Right atrium auricular region (tissue), 2 donors: ENCODE measurements around the gene ALAS2. TPM values are rescaled to one million over a fixed set of nuclear protein-coding genes. Genes with fewer than 3 reads are reported as not detected.

Experiments used
- DNase-seq: peaks from one replicate; pipeline ENCODE4 v3.0.0-alpha.2; 2019; ENCODE audit warnings: low spot score
- H3K27ac ChIP-seq, 2 donors: fragments of 200-600 bp; sonication (generic); 1 replicate in 1 of 2; 2 replicates in 1 of 2; pipeline ENCODE4 v1.5.1; 2016 to 2019
- H3K27me3 ChIP-seq, 2 donors: fragments of 200-600 bp; sonication (generic); one replicate each; pipeline versions ENCODE4 v1.5.1 to v1.6.0; 2017 to 2019
- H3K36me3 ChIP-seq: fragments of 200-600 bp; sonication (generic); one replicate; pipeline ENCODE4 v1.5.1; 2016
- H3K4me1 ChIP-seq, 2 donors: fragments of 200-600 bp; sonication (generic); one replicate each; pipeline versions ENCODE4 v1.5.1 to v1.6.0; 2017 to 2019
- H3K4me3 ChIP-seq, 2 donors: fragments of 200-600 bp; sonication (generic); 1 replicate in 1 of 2; 2 replicates in 1 of 2; pipeline ENCODE4 v1.5.1; 2017 to 2019; ENCODE audit warnings: mild to moderate bottlenecking in 1 of 2, moderate library complexity in 1 of 2
- H3K9me3 ChIP-seq, 2 donors: fragments of 200-600 bp; sonication (generic); one replicate each; pipeline ENCODE4 v1.5.1; 2019
- total RNA-seq, 2 donors: library from RNA; depleted of rRNA; stranded (reverse); fragments of >200 nt; gene quantifications; one replicate each; pipeline ENCODE4 v1.1.0, GENCODE V29; 2016
- TF ChIP-seq, protein P1 (sequence below), 2 donors: fragments of 200-600 bp; sonication (generic); IDR thresholded peaks; one replicate each; pipeline ENCODE4 v1.5.1; 2019; ENCODE audit warnings: antibody characterized with exemption in 2 of 2

The ALAS2 gene
- total RNA-seq, 2 donors from 2014 or later = 8.3 to 9.8 TPM

DNA sequence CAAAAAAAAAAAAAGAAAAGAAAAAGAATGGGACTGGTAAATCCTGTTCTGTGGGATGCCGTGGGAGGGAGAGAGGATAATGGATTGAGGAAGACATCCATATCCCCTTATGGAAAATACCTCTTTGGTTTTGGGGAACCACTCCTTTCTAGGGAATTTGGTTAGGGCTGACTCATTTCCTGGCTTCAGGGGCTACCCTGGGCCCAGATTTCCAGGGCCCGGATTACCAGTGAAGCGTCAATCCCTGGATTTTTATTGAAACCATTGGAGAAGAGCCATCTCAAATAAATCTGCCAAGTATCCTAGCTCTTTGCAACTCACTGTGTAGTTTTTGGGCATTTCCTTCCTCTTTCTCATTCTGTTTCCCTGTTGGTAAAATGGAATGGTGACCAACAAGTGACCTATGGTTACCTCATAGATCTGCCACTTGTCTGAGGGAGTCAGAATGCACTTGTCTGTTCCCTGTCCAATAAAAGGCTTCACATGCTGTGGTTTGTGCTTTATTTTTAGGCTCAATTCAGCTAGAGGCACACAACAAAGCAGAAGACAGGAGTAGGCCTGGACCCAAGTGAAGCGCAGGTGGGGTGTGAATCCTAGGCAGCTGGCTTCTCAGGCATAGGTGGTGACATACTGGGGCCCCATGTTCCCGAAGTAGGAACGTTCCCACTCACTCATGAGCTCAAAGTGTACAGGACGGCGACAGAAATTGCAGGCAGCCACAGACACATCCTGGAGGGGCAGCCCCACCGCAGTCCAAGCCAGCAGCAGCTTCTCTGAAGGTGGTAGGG is 22.0 kb downstream of the ALAS2 start:
- TF ChIP-seq, protein P1, sequence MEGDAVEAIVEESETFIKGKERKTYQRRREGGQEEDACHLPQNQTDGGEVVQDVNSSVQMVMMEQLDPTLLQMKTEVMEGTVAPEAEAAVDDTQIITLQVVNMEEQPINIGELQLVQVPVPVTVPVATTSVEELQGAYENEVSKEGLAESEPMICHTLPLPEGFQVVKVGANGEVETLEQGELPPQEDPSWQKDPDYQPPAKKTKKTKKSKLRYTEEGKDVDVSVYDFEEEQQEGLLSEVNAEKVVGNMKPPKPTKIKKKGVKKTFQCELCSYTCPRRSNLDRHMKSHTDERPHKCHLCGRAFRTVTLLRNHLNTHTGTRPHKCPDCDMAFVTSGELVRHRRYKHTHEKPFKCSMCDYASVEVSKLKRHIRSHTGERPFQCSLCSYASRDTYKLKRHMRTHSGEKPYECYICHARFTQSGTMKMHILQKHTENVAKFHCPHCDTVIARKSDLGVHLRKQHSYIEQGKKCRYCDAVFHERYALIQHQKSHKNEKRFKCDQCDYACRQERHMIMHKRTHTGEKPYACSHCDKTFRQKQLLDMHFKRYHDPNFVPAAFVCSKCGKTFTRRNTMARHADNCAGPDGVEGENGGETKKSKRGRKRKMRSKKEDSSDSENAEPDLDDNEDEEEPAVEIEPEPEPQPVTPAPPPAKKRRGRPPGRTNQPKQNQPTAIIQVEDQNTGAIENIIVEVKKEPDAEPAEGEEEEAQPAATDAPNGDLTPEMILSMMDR (IDR thresholded peaks at IDR 0.05) = no peak
- H3K36me3 ChIP-seq = peaks cover 10% of the 10 kb centered on the region
- H3K4me1 ChIP-seq = peaks cover 0 to 23% of the 10 kb centered on the region in 2 donors
- H3K4me3 ChIP-seq = no peak overlapping the region
- no peak for DNase-seq
- no peaks in the 10 kb centered on the region for H3K27me3 ChIP-seq
- peak overlapping the region; percentile 43 to 69 for H3K27ac ChIP-seq
- no peaks in the 10 kb centered on the region for H3K9me3 ChIP-seq

DNA sequence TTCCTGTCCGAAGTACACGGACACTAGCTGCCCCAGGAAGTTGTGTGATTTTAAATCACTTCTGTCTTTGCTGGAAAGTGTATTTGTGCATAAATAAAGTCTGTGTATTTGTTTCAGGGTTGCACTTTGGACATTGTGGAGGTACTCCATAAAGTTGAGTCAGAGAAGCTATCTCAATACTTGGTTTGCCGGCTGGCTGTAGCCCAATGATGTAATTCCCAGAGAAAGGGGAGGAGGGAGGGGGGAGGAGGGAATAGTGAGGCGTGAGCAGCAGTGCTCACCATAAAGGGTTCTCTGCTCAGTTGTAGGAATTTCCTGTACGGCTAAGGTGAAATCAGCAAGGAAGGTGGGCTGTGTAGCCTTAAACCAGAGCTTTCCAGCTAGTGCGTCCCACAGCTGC is 23.1 kb downstream of the ALAS2 start:
- Histone ChIP-seq H3K36me3 (peaks cover 12% of the 10 kb centered on the region), H3K4me1 (peaks cover 0 to 23% of the 10 kb centered on the region in 2 donors), H3K4me3 (no peak overlapping the region), H3K9me3 (no peaks in the 10 kb centered on the region), H3K27me3 (no peaks in the 10 kb centered on the region), H3K27ac (peak overlapping the region; percentile 43 to 69)
- TF ChIP-seq, protein P1 (IDR thresholded peaks at IDR 0.05) = no peak
- DNase-seq = peak; percentile 64

DNA sequence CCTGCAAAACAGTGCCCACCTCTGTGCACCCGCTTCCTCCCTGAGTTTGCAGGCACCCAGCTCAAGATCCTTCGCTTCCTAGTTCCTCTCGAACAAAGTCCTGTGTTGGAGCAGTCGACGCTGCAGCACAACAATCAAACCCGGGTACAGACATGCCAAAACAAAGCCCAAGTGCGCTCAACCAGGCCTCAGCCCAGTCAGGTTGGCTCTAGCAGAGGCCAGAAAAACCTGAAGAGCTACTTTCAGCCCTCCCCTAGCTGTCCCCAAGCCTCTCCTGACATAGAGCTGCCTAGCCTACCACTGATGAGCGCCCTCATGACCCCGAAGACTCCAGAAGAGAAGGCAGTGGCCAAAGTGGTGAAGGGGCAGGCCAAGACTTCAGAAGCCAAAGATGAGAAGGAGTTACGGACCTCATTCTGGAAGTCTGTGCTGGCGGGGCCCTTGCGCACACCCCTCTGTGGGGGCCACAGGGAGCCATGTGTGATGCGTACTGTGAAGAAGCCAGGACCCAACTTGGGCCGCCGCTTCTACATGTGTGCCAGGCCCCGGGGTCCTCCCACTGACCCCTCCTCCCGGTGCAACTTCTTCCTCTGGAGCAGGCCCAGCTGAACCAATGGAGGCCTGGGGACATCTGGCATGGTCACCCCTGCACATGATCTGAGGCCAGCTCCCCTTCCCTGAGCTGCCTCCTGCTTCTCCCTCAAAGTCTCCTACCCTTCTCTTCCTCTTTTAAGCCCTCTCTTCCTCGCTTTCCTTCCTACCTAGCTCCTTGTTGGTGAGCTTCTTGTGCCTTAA is 23.8 kb downstream of the ALAS2 start:
- peak overlapping the region; percentile 43 to 69 for H3K27ac ChIP-seq
- H3K9me3 ChIP-seq = no peaks in the 10 kb centered on the region
- peaks cover 12% of the 10 kb centered on the region for H3K36me3 ChIP-seq
- no peak for DNase-seq
- no peaks in the 10 kb centered on the region for H3K27me3 ChIP-seq
- H3K4me1 ChIP-seq = peaks cover 0 to 23% of the 10 kb centered on the region in 2 donors
- TF ChIP-seq, protein P1 (IDR thresholded peaks at IDR 0.05) = no peak
- no peak overlapping the region for H3K4me3 ChIP-seq

DNA sequence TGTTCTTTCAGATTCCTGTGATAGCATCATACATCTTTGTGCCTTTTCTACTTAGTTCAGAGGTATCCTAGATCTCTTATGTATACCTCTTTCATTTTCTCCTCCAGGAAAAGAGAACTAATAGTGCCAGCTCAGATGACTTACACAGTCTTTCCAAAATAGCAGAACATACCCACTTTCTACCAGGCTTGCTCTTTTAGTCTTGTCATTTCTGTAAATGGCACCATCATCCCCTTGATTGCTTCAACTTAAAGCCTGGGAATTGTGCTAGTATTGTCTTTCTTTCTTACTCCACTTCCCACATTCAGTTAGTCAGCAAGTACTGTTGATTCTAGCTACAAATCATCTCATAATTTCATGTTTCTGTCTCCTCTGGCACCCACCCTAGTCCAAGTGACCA is 25.5 kb downstream of the ALAS2 start:
- peaks cover 0 to 32% of the 10 kb centered on the region in 2 donors for H3K4me1 ChIP-seq

DNA sequence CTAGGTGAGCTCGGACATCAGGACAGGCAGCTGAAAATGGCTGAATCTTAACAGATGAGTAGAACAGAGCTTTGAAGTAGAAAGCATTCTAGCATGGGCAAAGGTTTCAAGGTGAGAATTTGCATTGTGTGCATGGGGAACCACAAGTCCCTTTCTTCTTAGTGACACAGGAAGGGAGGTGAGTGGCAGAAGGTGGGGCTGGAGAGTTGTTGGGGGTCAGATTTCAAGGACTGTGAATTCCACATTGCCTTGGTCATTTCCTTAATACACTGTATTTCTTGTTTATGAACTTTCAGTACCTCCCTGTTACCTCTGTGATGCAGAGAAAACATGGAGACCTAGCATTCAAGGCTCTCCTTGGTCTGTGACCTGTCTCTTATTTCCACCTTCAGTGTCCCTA is 26.5 kb downstream of the ALAS2 start:
- Histone ChIP-seq H3K9me3 (no peaks in the 10 kb centered on the region), H3K4me3 (no peak overlapping the region), H3K4me1 (peaks cover 0 to 26% of the 10 kb centered on the region in 2 donors), H3K36me3 (peaks cover 12% of the 10 kb centered on the region), H3K27me3 (no peaks in the 10 kb centered on the region), H3K27ac (no peak overlapping the region)
- no peak for DNase-seq
- TF ChIP-seq, protein P1 (IDR thresholded peaks at IDR 0.05) = no peak

More for the DNA sequence above, 25.5 kb downstream of the ALAS2 start:
- peaks cover 12% of the 10 kb centered on the region for H3K36me3 ChIP-seq
- no peak overlapping the region for H3K4me3 ChIP-seq
- no peak for DNase-seq
- no peaks in the 10 kb centered on the region for H3K9me3 ChIP-seq
- H3K27ac ChIP-seq = no peak overlapping the region
- H3K27me3 ChIP-seq = no peaks in the 10 kb centered on the region
- TF ChIP-seq, protein P1 (IDR thresholded peaks at IDR 0.05) = no peak
